ENCODE data around the gene WARS2.

The WARS2 gene

GRCh38 chr1:118995312-118996016 lies 145.0 kb downstream of the WARS2 start:
- no peak for DNase-seq

DNA sequence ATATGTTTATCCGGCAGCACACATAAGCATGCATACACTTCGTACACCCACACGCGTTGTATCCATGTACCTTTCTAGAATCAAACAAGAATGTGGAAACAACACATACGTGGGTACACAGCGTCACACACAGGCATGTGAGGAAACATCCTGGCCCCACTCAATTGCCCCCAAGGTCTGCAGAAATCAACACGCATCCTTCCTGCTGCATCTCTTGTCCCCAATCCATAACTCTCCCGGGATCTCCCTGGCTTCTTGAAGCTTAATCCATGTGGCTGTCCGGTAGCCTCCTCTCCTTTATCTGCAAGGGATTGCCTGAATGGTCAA lies 146.8 kb downstream of the WARS2 start:
- DNase-seq = no peak

DNA sequence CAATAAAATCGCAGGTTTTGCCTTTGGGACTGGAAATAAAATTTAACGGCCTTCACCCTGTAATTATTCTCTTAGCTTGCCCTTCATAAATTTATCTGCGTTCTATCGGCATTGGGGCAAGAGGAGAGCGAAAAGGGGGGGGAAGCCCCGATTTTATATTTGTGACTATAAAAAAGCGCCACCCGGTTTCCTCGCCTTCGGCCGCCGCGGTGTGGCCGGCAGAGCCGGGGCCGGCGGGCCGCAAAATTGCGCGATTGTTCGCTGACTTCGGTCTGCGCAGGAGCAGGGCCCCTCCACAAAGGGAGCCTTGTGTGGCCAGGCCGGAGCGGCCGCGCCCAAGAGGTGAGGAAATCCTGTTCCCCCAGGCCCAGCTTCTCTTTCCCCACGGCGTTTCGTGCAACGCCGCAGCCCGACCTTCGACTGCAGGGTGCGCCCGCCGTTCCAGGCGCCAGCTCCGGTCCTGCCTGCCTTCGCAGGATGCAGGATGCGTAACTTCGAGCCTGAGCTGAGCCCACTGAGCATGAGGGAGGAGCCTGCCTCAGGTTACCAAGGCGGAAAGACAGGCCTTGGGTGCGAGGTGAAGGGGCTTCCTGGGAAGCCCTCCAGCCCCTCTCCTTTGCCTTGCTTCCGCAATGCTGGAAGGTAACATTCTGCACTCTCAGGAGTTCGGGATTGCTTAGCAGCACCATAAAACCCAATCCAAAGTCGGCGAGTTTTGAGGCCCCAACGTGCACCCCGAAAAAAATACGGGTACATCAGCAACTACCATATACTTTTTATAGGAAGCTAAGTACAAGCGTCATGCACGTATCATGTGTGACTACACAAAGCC lies 147.4 kb downstream of the WARS2 start:
- DNase-seq = no peak

DNA sequence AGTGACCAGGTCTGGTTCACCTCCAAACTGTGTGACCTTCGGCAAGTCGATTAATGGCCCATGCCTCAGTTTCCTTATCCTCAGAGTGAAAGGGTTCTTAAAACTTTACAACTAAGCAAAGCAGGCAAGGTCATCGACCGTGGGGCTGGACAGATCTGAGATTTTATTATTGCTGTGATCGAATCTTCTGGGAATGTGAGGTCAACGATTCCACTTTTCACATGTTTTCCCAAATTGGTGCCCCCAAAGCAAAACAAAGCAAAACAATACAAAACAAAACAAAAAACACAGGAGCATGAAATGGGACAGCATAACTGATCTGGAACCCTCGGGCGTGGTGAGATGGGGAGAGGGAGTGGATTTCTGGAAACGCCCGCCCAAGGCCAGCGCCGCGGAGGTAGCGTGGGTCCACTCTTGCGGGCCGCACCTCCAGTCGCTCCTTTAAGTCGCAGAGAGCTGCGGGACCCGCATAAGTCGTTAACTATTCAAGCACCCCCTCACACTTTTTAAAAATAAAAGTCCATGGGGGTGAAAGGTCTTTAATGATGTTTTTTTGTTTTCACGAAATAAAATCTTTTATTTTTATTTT lies 148.1 kb downstream of the WARS2 start:
- DNase-seq = no peak

DNA sequence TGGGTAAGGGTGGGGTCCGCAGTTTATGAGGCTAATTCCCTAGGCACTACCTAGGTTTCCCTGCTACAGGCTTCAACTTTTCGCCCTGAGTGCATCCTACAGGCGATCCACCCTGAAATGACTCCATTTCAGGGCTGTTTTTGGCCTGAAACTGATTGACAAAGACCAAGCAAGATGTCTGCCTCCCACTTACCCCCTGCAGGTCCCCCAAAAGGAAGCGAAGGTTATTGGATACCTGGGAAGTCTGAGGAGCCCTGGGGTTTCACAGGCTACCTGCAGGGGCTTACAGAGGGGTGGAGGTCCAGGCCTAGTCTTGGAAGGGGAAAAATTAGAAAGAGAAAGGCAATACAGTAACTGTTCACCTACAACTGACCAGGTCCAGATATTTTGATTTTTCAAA lies 149.0 kb downstream of the WARS2 start:
- no peak for DNase-seq

- no peak for DNase-seq
Measured at GRCh38 chr1:118990513-118991152, 149.8 kb downstream of the WARS2 start.

GRCh38 chr1:118989878-118990378 lies 150.5 kb downstream of the WARS2 start:
- DNase-seq = no peak

DNA sequence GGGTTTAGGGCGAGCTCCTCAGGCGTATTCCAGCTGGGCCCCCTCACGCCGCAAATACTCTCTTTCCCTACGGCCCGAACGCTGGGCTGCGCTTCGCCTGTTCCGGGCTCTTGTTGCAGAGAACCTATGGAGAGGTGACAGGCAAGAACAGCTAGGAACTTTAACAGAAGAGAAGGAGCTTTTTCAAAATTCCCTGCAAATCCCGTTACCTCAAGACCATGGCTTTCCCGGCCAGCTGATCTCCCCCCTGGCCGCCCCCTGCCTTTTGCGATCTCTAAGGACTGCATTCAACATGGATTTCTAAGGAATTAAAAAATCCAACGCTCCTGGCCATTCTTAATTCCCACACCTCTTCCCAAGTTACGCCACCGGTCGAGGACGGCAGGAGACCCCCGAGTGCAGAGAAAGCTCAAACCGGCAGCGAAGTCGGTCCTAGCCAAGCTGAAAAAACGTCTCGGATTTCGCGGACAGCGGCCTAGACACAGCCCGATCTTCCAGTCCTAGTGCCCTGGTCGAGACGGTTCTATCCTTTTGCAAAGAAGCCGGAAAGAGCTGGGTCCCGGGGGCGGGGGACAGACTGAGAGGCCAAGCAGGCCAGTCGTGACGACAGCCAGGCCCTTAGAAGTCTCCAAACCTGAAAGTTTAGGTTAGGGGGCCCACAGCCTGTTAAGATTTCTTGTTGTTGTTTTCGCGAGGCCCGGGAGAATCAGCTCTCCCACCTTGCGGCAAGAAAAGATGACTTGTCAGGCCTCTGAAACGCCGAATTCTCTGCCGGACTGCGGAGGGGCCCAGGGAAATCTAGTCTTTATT lies 151.2 kb downstream of the WARS2 start:
- no peak for DNase-seq

- no peak for DNase-seq
Measured at GRCh38 chr1:118988186-118989005, 152.1 kb downstream of the WARS2 start, which contains the start of gene TBX15. Gene TBX15, minus strand, starts transcription at chr1:118988343. Its CDS starts 548 bp downstream, at chr1:118987795.

GRCh38 chr1:118987468-118988185 lies 152.8 kb downstream of the WARS2 start:
- DNase-seq = no peak

DNA sequence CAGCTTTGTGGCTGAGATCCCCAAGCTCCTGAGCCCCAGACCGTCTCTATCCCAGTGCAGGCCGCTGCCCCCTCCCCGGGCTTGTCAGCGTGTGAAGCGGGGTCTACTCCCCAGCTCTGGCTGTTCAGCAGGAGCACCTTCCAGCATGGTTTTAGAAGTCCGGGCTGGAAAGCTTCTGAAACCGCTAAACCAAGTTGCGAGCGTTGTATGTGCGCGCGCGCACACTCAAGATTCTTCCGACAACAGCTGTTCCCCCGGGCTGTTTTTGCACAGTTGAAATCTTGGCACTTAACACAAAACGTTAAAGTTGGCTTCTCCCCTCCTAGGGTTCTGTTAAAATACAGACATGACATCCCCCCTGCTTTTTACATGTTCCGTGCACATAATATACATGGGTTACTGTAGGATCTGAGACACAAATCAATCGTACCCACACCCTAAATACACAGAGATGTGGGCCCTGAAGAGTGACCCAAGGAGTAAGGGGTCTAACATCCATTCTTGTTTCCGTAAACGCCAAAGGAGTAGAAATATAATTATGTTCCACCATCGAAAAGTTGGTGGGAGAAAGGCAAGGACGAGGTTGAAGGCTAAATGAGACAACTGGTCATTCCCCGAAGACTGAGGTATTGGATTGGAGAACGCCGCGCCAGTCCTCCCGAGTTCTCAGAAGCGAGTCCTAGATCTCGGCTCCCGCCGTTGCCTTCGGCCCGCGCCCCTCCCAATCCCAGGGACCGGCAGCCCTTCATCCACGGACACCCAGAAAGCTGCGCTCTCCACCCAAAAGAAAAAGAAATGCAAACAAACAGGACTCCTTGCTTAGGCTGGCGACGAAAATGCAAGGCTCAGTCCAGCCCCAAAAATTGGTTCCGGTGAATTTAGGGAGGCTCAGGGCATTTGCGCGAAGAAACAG lies 153.6 kb downstream of the WARS2 start:
- no peak for DNase-seq

- DNase-seq = no peak
Measured at GRCh38 chr1:118985640-118986554, 154.6 kb downstream of the WARS2 start.

GRCh38 chr1:118984722-118985639 lies 155.5 kb downstream of the WARS2 start:
- DNase-seq = no peak

DNA sequence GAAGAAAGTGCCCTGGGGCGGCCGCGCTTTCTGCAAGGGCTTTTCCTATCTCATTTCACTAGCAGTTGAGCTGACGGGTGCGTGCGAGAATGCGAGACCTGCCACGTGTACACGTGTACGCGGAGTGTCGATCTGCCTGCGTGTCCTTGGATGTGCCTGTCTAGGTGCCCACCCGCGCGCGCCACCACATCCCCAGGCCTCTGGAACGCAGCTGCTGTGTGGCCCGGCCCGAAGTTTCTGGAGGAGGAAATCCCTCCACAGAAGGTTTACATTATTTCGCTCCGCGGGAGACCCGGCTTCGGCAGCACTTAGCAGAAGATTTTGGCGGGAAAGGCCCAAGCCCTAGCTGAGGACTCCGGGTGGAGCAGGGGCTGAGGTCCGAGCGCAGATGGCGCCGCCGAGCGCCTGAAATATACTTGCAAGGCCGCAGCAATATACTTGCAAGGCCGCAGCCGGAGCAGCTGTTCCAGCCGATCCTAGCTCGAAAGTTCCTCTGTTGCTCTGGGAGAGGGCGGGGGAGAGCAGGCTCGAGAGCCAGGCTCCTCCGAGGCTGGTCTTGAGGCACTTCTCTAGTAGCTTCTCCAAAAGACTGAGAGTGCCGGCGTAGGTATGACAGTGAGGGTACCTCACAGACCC lies 156.2 kb downstream of the WARS2 start:
- no peak for DNase-seq

DNA sequence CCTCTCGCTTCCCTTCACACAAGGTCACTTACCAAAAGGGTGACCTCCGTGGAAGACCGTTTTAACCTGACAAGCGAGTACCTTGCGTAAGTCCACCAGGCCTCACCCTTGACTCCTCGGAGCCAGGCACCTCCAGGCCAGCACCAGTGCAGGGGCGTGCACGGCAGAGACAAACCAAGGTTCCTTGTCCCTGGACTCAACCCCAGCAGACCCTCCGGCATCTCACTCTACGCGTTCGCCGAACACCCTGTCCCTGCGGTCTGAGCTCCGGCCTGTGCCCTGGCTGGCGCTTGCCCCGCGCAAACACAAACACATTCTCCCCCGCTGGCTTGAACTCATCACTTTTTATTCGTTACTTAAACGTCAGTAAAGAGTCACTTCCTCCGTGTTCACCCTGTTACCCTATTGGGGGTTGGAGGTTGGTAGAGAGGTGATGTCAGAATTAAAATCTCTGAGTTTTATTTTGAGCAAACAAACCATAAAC lies 156.9 kb downstream of the WARS2 start:
- DNase-seq = no peak

GRCh38 chr1:118982821-118983557 lies 157.5 kb downstream of the WARS2 start:
- no peak for DNase-seq
